IPS-NIHi11 (cell line): ENCODE results near the gene TBC1D5.
"Not testable (repeated sequence)": the region's sequence is repeated elsewhere in the genome, so short reads cannot be mapped to it uniquely, and the experiment has no call there.

Source experiments
- DNase-seq: peaks from one replicate; pipeline ENCODE4 v3.0.0; 2012; ENCODE audit warnings: mixed read lengths, low spot score

The TBC1D5 gene

DNA sequence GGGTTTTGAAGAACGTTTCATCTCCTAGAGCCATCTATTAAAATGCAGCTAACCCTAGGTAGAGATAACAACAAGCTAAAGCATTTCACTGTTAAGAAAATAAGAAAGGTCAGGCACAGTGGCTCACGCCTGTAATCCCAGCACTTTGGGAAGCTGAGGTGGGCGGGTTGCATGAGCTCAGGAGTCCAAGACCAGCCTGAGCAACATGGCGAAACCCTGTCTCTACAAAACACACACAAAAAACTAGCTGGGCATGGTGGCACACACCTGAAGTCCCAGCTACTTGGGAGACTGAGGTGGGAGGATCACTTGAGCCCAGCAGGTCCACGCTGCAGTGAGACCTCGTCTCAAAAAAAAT lies 5.4 kb upstream of the TBC1D5 start:
- no peak for DNase-seq

GRCh38 chr3:17747174-17747889 lies 4.9 kb upstream of the TBC1D5 start:
- DNase-seq, result no peak

GRCh38 chr3:17745894-17746293 lies 3.5 kb upstream of the TBC1D5 start:
- no peak for DNase-seq

GRCh38 chr3:17745301-17745700 lies 2.9 kb upstream of the TBC1D5 start:
- DNase-seq, result peak; percentile 21

GRCh38 chr3:17744693-17745092 lies 2.3 kb upstream of the TBC1D5 start:
- no peak for DNase-seq

- DNase-seq, result no peak
Measured at GRCh38 chr3:17743658-17743995, 1.2 kb upstream of the TBC1D5 start.

GRCh38 chr3:17742880-17743657 lies 638 bp upstream of the TBC1D5 start:
- no peak for DNase-seq

- no peak for DNase-seq
Measured at GRCh38 chr3:17741621-17742101, 770 bp downstream of the TBC1D5 start.

- DNase-seq, result no peak
Measured at GRCh38 chr3:17740721-17741141, 1.7 kb downstream of the TBC1D5 start.

DNA sequence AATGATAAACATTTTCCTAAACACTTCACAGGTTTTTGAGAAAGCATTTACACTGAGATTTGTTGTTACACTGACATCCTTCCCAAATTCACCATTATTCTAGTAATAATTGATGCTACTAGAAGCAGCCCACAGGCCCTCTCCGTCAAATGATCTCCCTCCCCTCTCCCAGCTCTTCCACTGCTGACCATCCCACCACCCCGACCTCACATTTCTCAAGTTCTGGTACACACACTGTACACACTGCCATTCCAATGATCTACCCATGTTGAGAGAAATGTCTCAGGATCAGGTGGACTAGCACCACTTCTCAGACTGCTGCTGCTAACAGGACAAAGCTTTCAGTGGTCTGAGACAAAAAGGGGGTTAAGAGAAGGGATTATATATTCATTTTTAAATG lies 3.5 kb downstream of the TBC1D5 start:
- DNase-seq, result no peak

DNA sequence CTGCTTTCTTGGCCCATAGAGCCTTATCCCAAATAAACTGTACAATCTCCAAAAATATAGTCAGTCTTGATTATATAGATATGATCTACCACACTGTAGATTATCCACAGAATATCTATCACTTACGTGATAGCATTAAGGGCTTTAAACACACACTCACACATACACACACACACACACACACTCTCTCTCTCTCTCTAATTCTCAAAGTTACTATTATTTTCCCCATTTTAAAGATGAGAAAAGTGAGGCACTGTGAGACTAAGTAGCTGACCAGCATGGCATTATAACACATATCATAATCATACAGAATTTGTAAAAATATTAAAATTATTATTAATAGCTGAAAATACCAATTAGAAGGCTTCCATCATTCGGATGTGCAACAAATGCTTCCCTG lies 4.2 kb downstream of the TBC1D5 start:
- no peak for DNase-seq

DNA sequence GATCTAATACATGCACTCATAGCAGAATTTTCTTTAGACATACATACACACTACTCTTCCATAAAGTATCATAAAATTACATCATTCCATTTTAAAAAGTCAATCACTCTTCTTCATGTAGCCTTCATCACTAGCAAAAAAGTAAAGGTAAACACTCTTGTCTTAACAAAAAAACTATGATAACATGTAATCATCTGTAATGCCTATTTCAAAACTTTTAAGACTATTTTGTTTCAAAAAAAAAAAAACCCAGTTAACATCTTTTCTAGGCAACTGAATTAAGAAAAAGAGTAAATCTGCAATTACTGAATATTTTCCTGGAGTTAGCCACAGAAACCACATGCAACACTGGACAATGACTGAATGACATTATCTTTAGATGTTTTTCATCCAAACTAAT lies 4.8 kb downstream of the TBC1D5 start:
- DNase-seq, result no peak

DNA sequence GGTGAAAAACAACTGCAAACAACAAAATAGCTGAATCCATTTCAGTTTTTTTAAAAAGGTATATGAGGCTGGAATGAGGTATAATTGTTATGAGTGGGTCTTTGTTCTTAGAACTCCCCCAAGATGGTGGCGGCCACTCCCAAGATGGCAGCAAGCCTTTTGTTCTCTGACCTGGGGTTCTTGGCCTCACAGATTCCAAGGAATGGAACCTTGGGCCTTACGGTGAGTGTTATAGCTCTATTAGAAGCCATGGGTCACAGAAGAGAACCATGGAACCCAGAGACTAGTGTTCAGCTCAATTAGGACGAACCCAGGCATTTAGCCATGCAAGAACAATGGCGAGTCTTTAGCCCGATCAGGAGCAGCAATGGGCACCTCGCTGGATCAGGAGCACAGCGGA lies 7.1 kb downstream of the TBC1D5 start:
- not testable (repeated sequence) for DNase-seq

DNA sequence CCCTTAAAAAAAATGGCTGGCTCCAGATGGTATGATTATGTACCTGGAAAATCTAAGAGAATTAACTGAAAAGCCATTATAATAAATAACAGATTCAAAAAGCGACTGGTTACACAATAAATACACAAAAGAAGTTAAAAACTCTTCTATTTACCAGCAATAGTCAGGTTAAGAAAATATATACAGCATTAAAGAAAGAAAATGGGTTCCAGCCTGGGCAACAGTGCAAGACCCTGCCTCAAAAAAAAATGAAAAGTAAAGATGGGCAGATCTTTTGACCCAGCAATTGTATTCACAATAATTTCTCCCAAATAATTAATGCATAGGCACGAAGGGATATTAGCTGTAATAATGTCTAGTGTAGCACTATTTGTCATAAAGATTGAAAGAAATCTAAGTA lies 8.7 kb downstream of the TBC1D5 start:
- DNase-seq, result no peak

DNA sequence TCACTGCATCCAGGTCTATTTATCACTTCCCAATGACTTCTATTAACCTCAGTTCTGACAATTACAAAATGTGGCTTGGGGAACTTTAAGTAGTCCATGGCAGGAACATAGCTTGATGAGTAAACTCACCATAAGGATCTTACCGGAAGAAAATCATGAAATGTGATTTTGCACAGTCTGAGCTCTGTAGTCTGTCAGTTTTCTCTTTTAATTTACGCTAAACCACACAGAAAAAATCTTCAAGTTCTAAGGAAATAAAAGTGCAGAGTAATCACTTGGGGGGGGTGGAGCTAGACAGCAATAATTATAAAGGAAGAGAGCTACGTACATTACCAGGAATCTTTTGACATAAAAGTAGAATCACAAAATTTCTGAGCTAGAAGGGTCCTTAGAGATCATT lies 9.2 kb downstream of the TBC1D5 start:
- DNase-seq, result no peak

GRCh38 chr3:17730318-17730967 lies 12.0 kb downstream of the TBC1D5 start:
- DNase-seq, result peak; percentile 32

GRCh38 chr3:17726313-17726712 lies 16.1 kb downstream of the TBC1D5 start:
- DNase-seq, result no peak

DNA sequence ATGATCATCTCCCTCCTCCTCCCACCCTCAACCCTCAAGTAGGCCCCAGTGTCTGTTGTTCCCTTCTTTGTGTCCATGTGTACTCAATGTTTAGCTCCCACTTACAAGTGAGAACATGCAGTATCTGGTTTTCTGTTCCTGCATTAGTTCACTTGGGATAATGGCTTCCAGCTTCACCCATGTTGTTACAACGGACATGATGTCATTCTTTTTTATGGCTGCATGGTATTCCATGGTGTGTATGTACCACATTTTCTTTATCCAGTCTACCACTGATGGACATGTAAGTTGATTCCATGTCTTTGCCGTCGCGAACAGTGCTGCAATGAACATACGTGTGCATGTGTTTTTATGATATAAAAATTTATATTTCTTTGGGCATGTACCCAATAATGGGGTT lies 16.6 kb downstream of the TBC1D5 start:
- not testable (repeated sequence) for DNase-seq

DNA sequence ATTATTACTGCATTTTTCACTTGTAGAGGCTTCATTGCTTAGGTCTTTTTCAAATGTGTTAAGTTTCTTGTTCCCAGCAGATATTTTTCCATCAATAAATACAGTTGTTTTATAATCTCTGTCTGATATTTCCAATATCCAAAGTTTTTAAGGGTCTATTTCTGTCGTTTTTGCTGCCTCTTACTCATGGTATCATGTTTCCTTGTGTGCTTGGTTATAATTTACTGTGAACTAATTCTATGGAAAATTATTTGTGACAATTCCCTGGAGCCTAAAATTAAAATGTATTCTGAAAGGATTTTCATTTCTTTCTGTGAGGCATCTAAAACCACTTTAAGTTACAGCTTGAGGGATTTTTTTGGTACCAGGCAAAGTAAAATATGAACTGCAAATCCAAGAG lies 17.5 kb downstream of the TBC1D5 start:
- no peak for DNase-seq

DNA sequence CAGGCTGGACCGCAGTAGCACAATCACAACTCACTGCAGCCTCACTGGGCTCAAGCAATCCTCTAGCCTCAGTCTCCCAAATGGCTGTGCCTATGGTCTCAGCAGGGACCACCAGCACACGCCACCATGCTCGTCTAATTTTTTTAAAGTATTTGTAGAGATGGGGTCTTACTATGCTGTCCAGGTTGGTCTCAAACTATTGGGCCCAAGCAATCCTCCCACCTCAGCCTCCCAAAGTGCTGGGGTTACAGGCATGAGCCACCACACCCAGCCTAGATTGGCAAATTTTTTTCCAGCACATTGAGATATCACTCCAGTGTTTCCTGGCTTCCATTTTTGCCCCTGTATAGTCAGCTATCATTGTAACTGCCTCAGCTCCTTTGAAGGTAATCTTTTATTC lies 18.3 kb downstream of the TBC1D5 start:
- DNase-seq, result no peak

GRCh38 chr3:17717411-17717810 lies 25.0 kb downstream of the TBC1D5 start:
- DNase-seq, result no peak

DNA sequence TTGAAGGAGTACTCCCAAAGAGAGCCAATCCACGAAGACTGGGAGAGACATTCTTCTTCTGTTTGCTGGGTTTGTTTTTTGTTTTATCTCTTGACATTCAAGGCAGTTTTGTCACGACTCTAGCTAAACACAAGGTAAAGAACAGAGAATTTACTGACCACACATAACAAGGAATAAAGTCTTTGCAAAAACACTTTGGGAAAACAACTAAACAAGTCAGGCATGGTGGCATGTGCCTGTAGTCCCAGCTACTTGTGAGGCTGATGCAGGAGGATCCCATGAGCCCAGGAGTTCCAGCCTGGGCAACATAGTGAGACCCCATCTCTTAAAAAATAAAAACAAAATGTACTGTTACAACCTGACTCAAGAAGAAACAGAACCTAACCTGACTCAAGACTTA lies 28.0 kb downstream of the TBC1D5 start:
- DNase-seq, result no peak

- DNase-seq, result no peak
Measured at GRCh38 chr3:17709236-17709810, 33.1 kb downstream of the TBC1D5 start.
